Measurements from ENCODE around the gene DCUN1D5. TPM values are rescaled to one million over a fixed set of nuclear protein-coding genes. Genes with fewer than 3 reads are reported as not detected.
"Not testable (repeated sequence)": the region's sequence is repeated elsewhere in the genome, so short reads cannot be mapped to it uniquely, and the experiment has no call there.

The DCUN1D5 gene
- total RNA-seq, 1 donor from 2014 or later = 66.6 TPM

DNA sequence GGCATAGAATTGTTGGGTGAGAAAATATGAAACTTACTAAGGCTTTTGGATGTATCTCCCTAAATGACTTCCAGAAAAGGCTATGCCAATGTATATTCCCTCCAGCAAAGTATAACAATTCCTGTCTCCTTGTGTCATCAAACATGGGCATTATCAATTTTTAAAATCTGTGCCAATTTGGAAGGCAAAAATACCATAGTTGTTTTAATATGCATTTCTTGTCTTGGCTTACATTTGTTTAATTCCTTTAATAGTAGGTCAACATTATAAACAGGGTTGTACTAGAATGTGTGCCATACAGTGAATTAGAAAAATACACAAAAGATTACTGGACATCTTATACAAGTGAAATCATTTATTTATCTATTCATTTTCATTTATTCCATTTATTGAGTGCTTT, 41.6 kb downstream of the DCUN1D5 start:
- intact Hi-C loops (cut with micrococcal nuclease) = no loop called here
- Mint-ChIP-seq H3K4me3 (ENCODE audit: low read depth) (no peak overlapping the region), H3K9me3 (no peaks in the 10 kb centered on the region), H3K27me3 (ENCODE audit: low read depth) (no peaks in the 10 kb centered on the region), H3K36me3 (ENCODE audit: low read depth) (no peaks in the 10 kb centered on the region), H3K4me1 (ENCODE audit: low read depth) (peaks cover 3% of the 10 kb centered on the region), H3K27ac (no peak overlapping the region)
- DNase-seq (ENCODE audit: low spot score) = no peak

- Mint-ChIP-seq H3K27ac (no peak overlapping the region), H3K9me3 (no peaks in the 10 kb centered on the region), H3K4me1 (ENCODE audit: low read depth) (peaks cover 2% of the 10 kb centered on the region), H3K36me3 (ENCODE audit: low read depth) (no peaks in the 10 kb centered on the region), H3K27me3 (ENCODE audit: low read depth) (no peaks in the 10 kb centered on the region), H3K4me3 (ENCODE audit: low read depth) (no peak overlapping the region)
- intact Hi-C loops (cut with micrococcal nuclease) = no loop called here
- no peak for DNase-seq (ENCODE audit: low spot score)
Observed at GRCh38 chr11:103047837-103048236, 44.1 kb downstream of the DCUN1D5 start.

GRCh38 chr11:103043826-103044678, 47.9 kb downstream of the DCUN1D5 start:
- intact Hi-C loops (cut with micrococcal nuclease) = no loop called here
- H3K36me3 Mint-ChIP-seq (ENCODE audit: low read depth) = no peaks in the 10 kb centered on the region
- no peak overlapping the region for H3K4me3 Mint-ChIP-seq (ENCODE audit: low read depth)
- no peak for DNase-seq (ENCODE audit: low spot score)
- H3K27ac Mint-ChIP-seq = no peak overlapping the region
- peaks cover 10% of the 10 kb centered on the region for H3K27me3 Mint-ChIP-seq (ENCODE audit: low read depth)
- no peaks in the 10 kb centered on the region for H3K9me3 Mint-ChIP-seq
- H3K4me1 Mint-ChIP-seq (ENCODE audit: low read depth) = no peaks in the 10 kb centered on the region

- peaks cover 12% of the 10 kb centered on the region for H3K27me3 Mint-ChIP-seq (ENCODE audit: low read depth)
- no peak for DNase-seq (ENCODE audit: low spot score)
- intact Hi-C loops (cut with micrococcal nuclease) = no loop called here
- H3K9me3 Mint-ChIP-seq = no peaks in the 10 kb centered on the region
- H3K36me3 Mint-ChIP-seq (ENCODE audit: low read depth) = no peaks in the 10 kb centered on the region
- H3K27ac Mint-ChIP-seq = no peak overlapping the region
- H3K4me3 Mint-ChIP-seq (ENCODE audit: low read depth) = no peak overlapping the region
- no peaks in the 10 kb centered on the region for H3K4me1 Mint-ChIP-seq (ENCODE audit: low read depth)
Observed at GRCh38 chr11:103042161-103042560, 49.8 kb downstream of the DCUN1D5 start.

DNA sequence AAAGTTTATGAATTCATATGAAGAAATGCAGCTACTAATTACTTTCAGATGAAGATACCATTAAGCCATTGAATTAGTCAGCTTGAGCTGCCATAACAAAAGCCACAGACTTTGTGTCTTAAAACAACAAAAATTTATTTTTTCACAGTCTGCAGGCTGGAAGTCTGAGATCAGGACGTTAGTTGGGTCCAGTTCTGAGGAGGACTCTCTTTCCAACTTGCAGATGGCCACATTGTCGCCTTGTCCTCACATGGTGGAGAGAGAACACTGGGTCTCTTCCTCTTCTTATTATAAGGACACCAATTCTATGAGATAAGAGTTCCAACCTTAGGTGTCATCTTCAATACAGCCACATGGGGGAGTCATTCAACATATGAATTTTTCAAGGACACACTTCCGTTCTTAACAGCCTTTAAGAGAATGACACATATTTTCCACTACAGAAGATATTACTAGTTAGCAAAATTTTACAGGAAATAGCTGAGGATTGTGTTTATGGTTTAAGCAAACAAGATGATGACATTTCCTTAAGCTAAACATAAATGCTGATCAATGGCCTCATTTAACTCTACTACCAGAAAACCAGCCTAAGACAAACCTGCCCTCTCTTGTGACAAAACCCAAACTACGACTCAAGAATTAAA, 56.0 kb downstream of the DCUN1D5 start:
- intact Hi-C loops (cut with micrococcal nuclease) = loop anchor here (1.0 to 10.0 kb wide), 5 partner anchors 8 to 1086 kb away; partner anchors contain the start of gene DYNC2H1
- Mint-ChIP-seq H3K4me1 (ENCODE audit: low read depth) (peaks cover 21% of the 10 kb centered on the region), H3K9me3 (peaks cover 5% of the 10 kb centered on the region), H3K27ac (peak overlapping the region; percentile 85), H3K4me3 (ENCODE audit: low read depth) (no peak overlapping the region), H3K27me3 (ENCODE audit: low read depth) (peaks cover 3% of the 10 kb centered on the region), H3K36me3 (ENCODE audit: low read depth) (peaks cover 4% of the 10 kb centered on the region)
- DNase-seq (ENCODE audit: low spot score) = peak; percentile 41

DNA sequence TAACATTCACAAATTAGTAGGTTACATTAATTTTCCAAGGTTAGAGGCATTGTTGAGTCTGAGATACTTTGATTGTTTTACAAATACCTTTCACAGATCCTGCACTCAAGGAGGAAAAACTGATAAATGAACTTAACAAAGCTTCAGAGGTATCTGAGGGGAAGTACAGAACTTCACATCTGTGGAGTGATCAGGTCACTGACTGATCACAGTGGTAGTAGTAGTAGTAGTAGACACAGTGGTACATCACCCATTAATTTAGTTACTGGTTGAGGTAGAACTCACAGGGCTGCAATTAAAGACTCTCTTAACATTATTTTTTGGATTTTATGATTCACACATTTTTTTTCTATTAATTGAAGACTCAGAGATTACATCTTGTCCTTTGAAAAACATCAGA, 56.7 kb downstream of the DCUN1D5 start:
- Mint-ChIP-seq H3K9me3 (peaks cover 5% of the 10 kb centered on the region), H3K4me1 (ENCODE audit: low read depth) (peaks cover 21% of the 10 kb centered on the region), H3K27ac (no peak overlapping the region), H3K4me3 (ENCODE audit: low read depth) (no peak overlapping the region), H3K27me3 (ENCODE audit: low read depth) (peaks cover 2% of the 10 kb centered on the region), H3K36me3 (ENCODE audit: low read depth) (peaks cover 4% of the 10 kb centered on the region)
- intact Hi-C loops (cut with micrococcal nuclease) = loop anchor here (5.0 to 10.0 kb wide), 3 partner anchors 72 to 1087 kb away; partner anchors contain the start of gene DYNC2H1
- no peak for DNase-seq (ENCODE audit: low spot score)

GRCh38 chr11:103031834-103032233, 60.1 kb downstream of the DCUN1D5 start:
- intact Hi-C loops (cut with micrococcal nuclease) = loop anchor here (10.0 kb wide), 1 partner anchor 437 kb away; no protein-coding TSS in a partner anchor
- DNase-seq (ENCODE audit: low spot score) = no peak
- peaks cover 10% of the 10 kb centered on the region for H3K9me3 Mint-ChIP-seq
- H3K36me3 Mint-ChIP-seq (ENCODE audit: low read depth) = peaks cover 7% of the 10 kb centered on the region
- H3K27ac Mint-ChIP-seq = no peak overlapping the region
- H3K27me3 Mint-ChIP-seq (ENCODE audit: low read depth) = no peaks in the 10 kb centered on the region
- H3K4me3 Mint-ChIP-seq (ENCODE audit: low read depth) = no peak overlapping the region
- H3K4me1 Mint-ChIP-seq (ENCODE audit: low read depth) = peaks cover 36% of the 10 kb centered on the region

DNA sequence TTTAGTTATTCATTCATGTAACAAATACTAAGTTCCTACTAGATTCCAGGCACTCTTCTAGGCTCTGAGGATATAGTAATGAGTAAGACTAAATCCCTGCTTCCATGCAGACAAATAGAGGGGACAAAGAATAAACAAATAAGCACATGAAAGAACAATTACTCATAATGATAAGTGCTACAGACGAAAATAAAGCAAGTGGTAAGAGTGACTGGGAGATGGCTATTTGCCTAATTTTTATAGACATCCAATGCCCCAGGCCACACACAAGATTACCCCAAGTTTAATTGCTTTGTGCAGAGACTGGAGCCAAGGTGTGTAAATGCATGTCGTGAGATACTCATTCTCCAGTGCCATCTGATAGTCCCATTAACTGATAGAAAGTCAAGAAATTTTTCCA, 62.6 kb downstream of the DCUN1D5 start:
- intact Hi-C loops (cut with micrococcal nuclease) = loop anchor here (10.0 kb wide), 2 partner anchors 715 to 915 kb away; partner anchors contain the start of genes BIRC3 and YAP1
- Mint-ChIP-seq H3K27ac (no peak overlapping the region), H3K36me3 (ENCODE audit: low read depth) (peaks cover 7% of the 10 kb centered on the region), H3K9me3 (peaks cover 10% of the 10 kb centered on the region), H3K4me1 (ENCODE audit: low read depth) (peaks cover 21% of the 10 kb centered on the region), H3K27me3 (ENCODE audit: low read depth) (no peaks in the 10 kb centered on the region), H3K4me3 (ENCODE audit: low read depth) (no peak overlapping the region)
- DNase-seq (ENCODE audit: low spot score) = no peak

DNA sequence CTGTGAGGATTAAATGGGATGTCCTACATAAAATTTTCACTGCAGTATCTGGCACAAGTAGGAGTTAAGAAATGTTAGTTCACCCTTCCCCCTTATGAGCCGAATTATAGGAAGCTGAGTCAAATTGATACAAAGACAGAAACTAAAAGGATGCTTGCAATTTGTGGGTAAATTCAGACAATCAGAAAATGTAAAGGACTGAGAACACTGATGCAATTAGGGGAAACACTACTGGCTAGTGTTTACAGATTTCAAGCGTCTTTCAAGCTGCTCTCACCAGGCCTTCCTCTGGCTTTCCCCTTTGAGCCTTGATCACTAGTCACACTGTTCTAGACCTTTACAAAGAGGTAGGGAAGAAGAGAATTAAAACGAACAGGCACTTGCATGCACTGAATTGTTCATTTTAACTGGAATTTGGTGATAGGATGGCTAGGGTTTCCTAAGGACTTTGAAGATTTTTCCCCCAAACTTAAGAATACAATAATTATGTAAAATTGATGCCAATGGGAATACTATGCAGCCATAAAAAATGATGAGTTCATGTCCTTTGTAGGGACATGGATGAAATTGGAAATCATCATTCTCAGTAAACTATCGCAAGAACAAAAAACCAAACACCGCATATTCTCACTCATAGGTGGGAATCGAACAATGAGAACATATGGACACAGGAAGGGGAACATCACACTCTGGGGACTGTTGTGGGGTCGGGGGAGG, 63.5 kb downstream of the DCUN1D5 start:
- Mint-ChIP-seq H3K4me1 (ENCODE audit: low read depth) (peaks cover 21% of the 10 kb centered on the region), H3K27ac (peak overlapping the region; percentile 78)
- H3K4me3 Mint-ChIP-seq (ENCODE audit: low read depth); DNase-seq (ENCODE audit: low spot score); H3K36me3 Mint-ChIP-seq (ENCODE audit: low read depth); H3K27me3 Mint-ChIP-seq (ENCODE audit: low read depth); H3K9me3 Mint-ChIP-seq: not testable (repeated sequence)
- intact Hi-C loops (cut with micrococcal nuclease) = loop anchor here (1.0 to 10.0 kb wide), 3 partner anchors 8 to 914 kb away; partner anchors contain the start of genes BIRC3 and YAP1

- Mint-ChIP-seq H3K27me3 (ENCODE audit: low read depth) (peaks cover 10% of the 10 kb centered on the region), H3K4me3 (ENCODE audit: low read depth) (no peak overlapping the region), H3K27ac (no peak overlapping the region), H3K4me1 (ENCODE audit: low read depth) (peaks cover 12% of the 10 kb centered on the region), H3K36me3 (ENCODE audit: low read depth) (peaks cover 3% of the 10 kb centered on the region), H3K9me3 (peaks cover 5% of the 10 kb centered on the region)
- DNase-seq (ENCODE audit: low spot score) = no peak
- intact Hi-C loops (cut with micrococcal nuclease) = loop anchor here (5.0 to 10.0 kb wide), 3 partner anchors 82 to 909 kb away; partner anchors contain the start of genes BIRC3 and YAP1
Observed at GRCh38 chr11:103024086-103024485, 67.9 kb downstream of the DCUN1D5 start.

- H3K9me3 Mint-ChIP-seq = no peaks in the 10 kb centered on the region
Observed at GRCh38 chr11:103016031-103016430, 75.9 kb downstream of the DCUN1D5 start.

GRCh38 chr11:103013421-103013820, 78.5 kb downstream of the DCUN1D5 start:
- H3K4me3 Mint-ChIP-seq (ENCODE audit: low read depth) = no peak overlapping the region
- H3K27ac Mint-ChIP-seq = no peak overlapping the region
- H3K4me1 Mint-ChIP-seq (ENCODE audit: low read depth) = no peaks in the 10 kb centered on the region
- DNase-seq (ENCODE audit: low spot score) = no peak
- no peaks in the 10 kb centered on the region for H3K36me3 Mint-ChIP-seq (ENCODE audit: low read depth)
- peaks cover 15% of the 10 kb centered on the region for H3K27me3 Mint-ChIP-seq (ENCODE audit: low read depth)
- H3K9me3 Mint-ChIP-seq = peaks cover 5% of the 10 kb centered on the region
- intact Hi-C loops (cut with micrococcal nuclease) = no loop called here

More at GRCh38 chr11:103016031-103016430, 75.9 kb downstream of the DCUN1D5 start:
- Mint-ChIP-seq H3K27me3 (ENCODE audit: low read depth) (peaks cover 14% of the 10 kb centered on the region), H3K4me1 (ENCODE audit: low read depth) (no peaks in the 10 kb centered on the region), H3K27ac (no peak overlapping the region), H3K36me3 (ENCODE audit: low read depth) (no peaks in the 10 kb centered on the region), H3K4me3 (ENCODE audit: low read depth) (no peak overlapping the region)
- no peak for DNase-seq (ENCODE audit: low spot score)
- intact Hi-C loops (cut with micrococcal nuclease) = no loop called here
